LNCaP clone FGC (cell line): ENCODE data around the gene RHOD.

Experiments used
- DNase-seq: peaks from one replicate; pipeline ENCODE4 v3.0.0-alpha.2; 2011; ENCODE audit warnings: low read depth
- H3K4me3 ChIP-seq: 2 replicates; pipeline ENCODE4 v1.5.1; 2011; ENCODE audit warnings: mild to moderate bottlenecking, low read depth, low read length, control low read depth
- CTCF ChIP-seq: IDR thresholded peaks from 2 replicates; pipeline ENCODE4 v1.5.1; 2012; ENCODE audit warnings: mild to moderate bottlenecking; ENCODE audit not compliant: control insufficient read depth, insufficient read depth; ENCODE audit errors: extremely low read depth

The RHOD gene

GRCh38 chr11:67031791-67032561, 24.7 kb upstream of the RHOD start:
- no peak for DNase-seq
- no peak for TF ChIP-seq CTCF
- H3K4me3 ChIP-seq, result no peak overlapping the region

- TF ChIP-seq CTCF, result no peak
- H3K4me3 ChIP-seq, result no peak overlapping the region
- DNase-seq, result no peak
These were observed 23.7 kb upstream of the RHOD start for GRCh38 chr11:67032830-67033551.

GRCh38 chr11:67033661-67034166, 22.9 kb upstream of the RHOD start:
- TF ChIP-seq CTCF, result no peak
- no peak overlapping the region for H3K4me3 ChIP-seq
- no peak for DNase-seq

- DNase-seq, result no peak
- no peak for TF ChIP-seq CTCF
- H3K4me3 ChIP-seq, result no peak overlapping the region
These were observed 22.3 kb upstream of the RHOD start for GRCh38 chr11:67034350-67034749.

GRCh38 chr11:67040147-67040546, 16.5 kb upstream of the RHOD start:
- TF ChIP-seq CTCF, result no peak
- DNase-seq, result no peak
- no peak overlapping the region for H3K4me3 ChIP-seq

GRCh38 chr11:67041602-67042001, 15.0 kb upstream of the RHOD start:
- DNase-seq, result no peak
- no peak for TF ChIP-seq CTCF
- no peak overlapping the region for H3K4me3 ChIP-seq
